Erythroblast (primary cell): Measurements from ENCODE around the gene NIPSNAP3A.

ENCODE experiments used
- GATA1 ChIP-seq: IDR thresholded peaks from 2 replicates; pipeline ENCODE4 v1.6.1; 2011; ENCODE audit warnings: low read depth, mild to moderate bottlenecking, control low read depth, low read length, moderate library complexity
- POLR2A ChIP-seq: IDR thresholded peaks from 2 replicates; pipeline ENCODE4 v1.6.1; 2011; ENCODE audit warnings: mild to moderate bottlenecking, low read length

GRCh38 chr9:104786293-104786692, 38.8 kb downstream of the NIPSNAP3A start:
- TF ChIP-seq POLR2A (no peak), GATA1 (no peak)
